PC-3 (cell line): Measurements from ENCODE around the gene MAPKAPK3.

ENCODE experiments used
- EZH2 ChIP-seq: fragments of 300-600 bp; sonication (generic); IDR thresholded peaks from one replicate; pipeline ENCODE4 v1.6.1; 2017; ENCODE audit warnings: antibody characterized with exemption, mild to moderate bottlenecking, low read length; ENCODE audit not compliant: unreplicated experiment
- TF ChIP-seq, protein P1 (sequence below): fragments of 300-600 bp; sonication (generic); conservative IDR thresholded peaks from 2 replicates; pipeline ENCODE4 v1.5.1; 2017; ENCODE audit warnings: antibody characterized with exemption, low read depth, mild to moderate bottlenecking, low read length

DNA sequence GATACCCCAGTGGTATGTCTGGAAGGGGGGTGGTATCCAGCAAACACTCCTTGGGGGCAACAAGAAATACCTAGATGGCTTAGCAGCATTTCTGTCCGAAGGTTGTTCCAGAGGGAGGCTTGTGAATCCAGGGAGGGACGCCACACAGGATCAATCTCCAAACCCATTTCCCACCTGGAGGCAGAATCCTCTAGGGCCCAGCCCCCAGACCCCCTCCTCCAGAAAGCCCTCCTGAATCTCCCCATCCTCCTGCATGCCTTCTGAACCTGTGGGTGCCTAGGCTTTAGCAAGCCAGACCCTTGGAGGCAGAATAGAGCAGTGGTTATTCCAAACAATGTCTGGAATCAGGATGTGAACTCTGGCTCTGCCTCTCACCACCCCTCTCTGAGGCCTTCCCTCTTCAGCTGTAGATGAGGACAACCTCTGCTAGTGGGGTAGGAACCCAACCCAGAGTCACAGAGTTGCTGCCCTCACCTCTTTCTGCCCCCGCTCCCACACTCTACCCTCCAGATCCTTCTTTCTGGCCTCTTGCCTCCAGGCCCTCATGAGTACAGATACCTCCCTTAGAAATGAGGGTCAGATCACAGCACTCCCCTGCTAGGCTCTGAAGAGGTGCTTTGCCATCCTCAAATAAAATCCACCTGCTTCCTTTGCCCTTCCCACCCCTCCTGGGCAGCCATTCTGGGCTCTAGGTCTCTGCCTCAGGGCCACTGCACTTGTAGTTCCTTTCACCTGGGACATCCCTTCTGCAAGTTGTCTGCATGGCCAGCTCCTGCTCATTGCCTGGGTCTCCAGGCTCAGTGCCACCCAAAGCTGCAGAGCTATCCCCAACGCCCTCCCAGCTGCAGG lies 13.5 kb upstream of the MAPKAPK3 start:
- TF ChIP-seq, protein P1, sequence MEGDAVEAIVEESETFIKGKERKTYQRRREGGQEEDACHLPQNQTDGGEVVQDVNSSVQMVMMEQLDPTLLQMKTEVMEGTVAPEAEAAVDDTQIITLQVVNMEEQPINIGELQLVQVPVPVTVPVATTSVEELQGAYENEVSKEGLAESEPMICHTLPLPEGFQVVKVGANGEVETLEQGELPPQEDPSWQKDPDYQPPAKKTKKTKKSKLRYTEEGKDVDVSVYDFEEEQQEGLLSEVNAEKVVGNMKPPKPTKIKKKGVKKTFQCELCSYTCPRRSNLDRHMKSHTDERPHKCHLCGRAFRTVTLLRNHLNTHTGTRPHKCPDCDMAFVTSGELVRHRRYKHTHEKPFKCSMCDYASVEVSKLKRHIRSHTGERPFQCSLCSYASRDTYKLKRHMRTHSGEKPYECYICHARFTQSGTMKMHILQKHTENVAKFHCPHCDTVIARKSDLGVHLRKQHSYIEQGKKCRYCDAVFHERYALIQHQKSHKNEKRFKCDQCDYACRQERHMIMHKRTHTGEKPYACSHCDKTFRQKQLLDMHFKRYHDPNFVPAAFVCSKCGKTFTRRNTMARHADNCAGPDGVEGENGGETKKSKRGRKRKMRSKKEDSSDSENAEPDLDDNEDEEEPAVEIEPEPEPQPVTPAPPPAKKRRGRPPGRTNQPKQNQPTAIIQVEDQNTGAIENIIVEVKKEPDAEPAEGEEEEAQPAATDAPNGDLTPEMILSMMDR, result no peak
- TF ChIP-seq EZH2, result no peak
